Heart left ventricle (tissue), 16 donors: Measurements from ENCODE around the gene USP47. TPM values are rescaled to one million over a fixed set of nuclear protein-coding genes. Genes with fewer than 3 reads are reported as not detected.

Experiments
- ATAC-seq, 4 donors: fragments of 200-7000 bp; cut with Tn5 transposase; one replicate each; pipeline ENCODE4 v1.9.1; 2020 to 2022; ENCODE audit warnings: moderate library complexity in 4 of 4, mild to moderate bottlenecking in 3 of 4, moderate number of reproducible peaks in 1 of 4
- DNase-seq, 5 donors: peaks; one replicate each; pipeline ENCODE4 v3.0.0-alpha.2; 2020
- H3K27ac ChIP-seq, 12 donors: fragments of 200-600 bp; sonication (generic) in 4 of 12; one replicate each; pipeline versions ENCODE4 v1.5.0 to v1.8.0; 2016 to 2022; ENCODE audit warnings: mild to moderate bottlenecking in 2 of 12
- H3K27me3 ChIP-seq, 9 donors: fragments of 200-600 bp; sonication (generic) in 2 of 9; one replicate each; pipeline versions ENCODE4 v1.5.1 to v1.8.0; 2016 to 2022; ENCODE audit warnings: mild to moderate bottlenecking in 3 of 9
- H3K36me3 ChIP-seq, 9 donors: fragments of 200-600 bp; sonication (generic) in 2 of 9; one replicate each; pipeline versions ENCODE4 v1.5.0 to v1.8.0; 2018 to 2022; ENCODE audit warnings: mild to moderate bottlenecking in 2 of 9
- H3K4me1 ChIP-seq, 12 donors: fragments of 200-600 bp; sonication (generic) in 4 of 12; one replicate each; pipeline versions ENCODE4 v1.5.0 to v1.8.0; 2016 to 2022; ENCODE audit warnings: mild to moderate bottlenecking in 3 of 12
- H3K4me3 ChIP-seq, 12 donors: fragments of 200-600 bp; sonication (generic) in 4 of 12; one replicate each; pipeline versions ENCODE4 v1.5.0 to v1.8.0; 2017 to 2022; ENCODE audit warnings: mild to moderate bottlenecking in 9 of 12, moderate library complexity in 4 of 12
- H3K9me3 ChIP-seq, 12 donors: fragments of 200-600 bp; sonication (generic) in 4 of 12; one replicate each; pipeline versions ENCODE4 v1.5.0 to v1.8.0; 2016 to 2022; ENCODE audit warnings: mild to moderate bottlenecking in 1 of 12
- CTCF ChIP-seq, 12 donors: fragments of 200-600 bp; sonication (generic) in 4 of 12; IDR thresholded peaks; one replicate each; pipeline versions ENCODE4 v1.5.0 to v1.8.0; 2018 to 2022; ENCODE audit warnings: antibody characterized with exemption in 12 of 12, mild to moderate bottlenecking in 5 of 12
- POLR2A ChIP-seq, 2 donors: fragments of 450-650 bp; IDR thresholded peaks; one replicate each; pipeline ENCODE4 v1.6.1; 2017; ENCODE audit warnings: antibody characterized with exemption in 2 of 2, mild to moderate bottlenecking in 2 of 2, moderate library complexity in 2 of 2
- WGBS, 4 donors: extraction: QIAGEN DNeasy Blood & Tissue Kit in 2 of 4; methylation state at CpG; one replicate each; pipeline versions ENCODE4 v1.1.5 to v1.1.7; 2013 to 2018; 5-methylcytosine and 5-hydroxymethylcytosine counted together
- intact Hi-C, 10 donors: fragments of 100-400 bp; cut with DNase I; formaldehyde crosslinking; loops; one replicate each; pipeline versions ENCODE4 v1.11.1 to v1.14.2; 2022
- polyA plus RNA-seq, 2 donors: library from polyadenylated mRNA; stranded (reverse); fragments of 200-250 nt; gene quantifications; one replicate each; pipeline ENCODE4 v1.2.3, GENCODE V29; 2013
- total RNA-seq, 9 donors: library from RNA; depleted of rRNA in 2 of 9; stranded (reverse); fragments of >200 nt in 2 of 9; fragmentation: NEBNext Ultra II Directional in 3 of 9; extraction: Animal tissue kit (Norgen Biotek cat#: 25700) in 3 of 9; gene quantifications; one replicate each; pipeline versions ENCODE4 v1.1.0 to v1.2.4, GENCODE V29; 2016 to 2023
- donor health status: ischemic (EF 13 %, LVEDD 7.1; RV severe dilation, severe dysfunction).
- donor health status: healthy with polysubstance abuse.
- donor health status: DM: no; HTN: yes; CAD: no.
- donor health status: DM: no; HTN: no; CAD: no.
- donor health status: ischemic (EF 25% LVEDD 6.9; RV normal size, moderate dysfunction).
- donor health status: ischemic (EF 25% LVEDD 5.7; RV mildly dilated, moderate dysfunction).
- donor health status: healthy.
- donor health status: DM: yes; HTN: yes; CAD: no.
- donor health status: ischemic (EF 35%, LVEDD 5.7; RV mildly dilated, moderate dysfunction).
- donor health status: nonischemic (EF 11% LVEDD 7.7; RV severe dilation, severe dysfunction).
- donor health status: DM: yes; HTN: yes; CAD: no.
- donor health status: PGD.
- donor health status: ischemic (EF 29% LVEDD 5.4; RV normal size, mild dysfunction).
- donor health status: nonischemic (EF 23%, LVEDD 6.1; RV moderate dilation, normal function).

The USP47 gene
- total and polyA plus RNA-seq, 11 donors, result 26.2 to 89.6 (median 54.3) TPM

GRCh38 chr11:11876458-11876857, 34.7 kb downstream of the USP47 start:
- ATAC-seq (no peak), DNase-seq (no peak)
- 78 to 91% (median 83%) methylated on average over 2 of the region's 2 CpGs for WGBS, 4 donors
- Histone ChIP-seq H3K36me3 (peaks cover 0 to 6% (median 0%) of the 10 kb centered on the region in 9 donors), H3K27me3 (no peaks in the 10 kb centered on the region), H3K27ac (no peak overlapping the region), H3K9me3 (no peaks in the 10 kb centered on the region), H3K4me1 (peaks cover 0 to 59% (median 24%) of the 10 kb centered on the region in 12 donors), H3K4me3 (no peak overlapping the region)
- intact Hi-C loops, result no loop called here
- TF ChIP-seq POLR2A (IDR thresholded peaks at IDR 0.05) (no peak), CTCF (IDR thresholded peaks at IDR 0.05) (no peak)

GRCh38 chr11:11880179-11880578, 38.4 kb downstream of the USP47 start:
- ATAC-seq (no peak), DNase-seq (no peak)
- no peaks in the 10 kb centered on the region for H3K9me3 ChIP-seq
- H3K4me1 ChIP-seq, result peaks cover 0 to 43% (median 20%) of the 10 kb centered on the region in 12 donors
- H3K27ac ChIP-seq, result no peak overlapping the region
- no peaks in the 10 kb centered on the region for H3K27me3 ChIP-seq
- no peak overlapping the region for H3K4me3 ChIP-seq
- H3K36me3 ChIP-seq, result peaks cover 0 to 31% (median 15%) of the 10 kb centered on the region in 9 donors
- TF ChIP-seq POLR2A (IDR thresholded peaks at IDR 0.05), result no peak
- no peak for TF ChIP-seq CTCF (IDR thresholded peaks at IDR 0.05)
- intact Hi-C loops, result no loop called here
- WGBS, 4 donors, result 88 to 90% (median 89%) methylated on average over 2 of the region's 2 CpGs

GRCh38 chr11:11882539-11882938, 40.8 kb downstream of the USP47 start:
- no peak for ATAC-seq
- 38 to 74% (median 67%) methylated on average over 2 of the region's 2 CpGs for WGBS, 4 donors
- DNase-seq, result no peak
- intact Hi-C loops, result no loop called here
- H3K27ac ChIP-seq, result no peak overlapping the region
- H3K4me1 ChIP-seq, result peaks cover 0 to 43% (median 20%) of the 10 kb centered on the region in 12 donors
- no peaks in the 10 kb centered on the region for H3K27me3 ChIP-seq
- no peak overlapping the region for H3K4me3 ChIP-seq
- peaks cover 0 to 54% (median 33%) of the 10 kb centered on the region in 9 donors for H3K36me3 ChIP-seq
- H3K9me3 ChIP-seq, result no peaks in the 10 kb centered on the region
- TF ChIP-seq CTCF (IDR thresholded peaks at IDR 0.05) (no peak), POLR2A (IDR thresholded peaks at IDR 0.05) (no peak)

GRCh38 chr11:11884351-11884750, 42.6 kb downstream of the USP47 start:
- 95 to 99% (median 98%) methylated on average over 2 of the region's 2 CpGs for WGBS, 4 donors
- intact Hi-C loops, result no loop called here

More at GRCh38 chr11:11884351-11884750, 42.6 kb downstream of the USP47 start:
- H3K9me3 ChIP-seq, result no peaks in the 10 kb centered on the region
- DNase-seq (no peak), ATAC-seq (no peak)
- H3K4me1 ChIP-seq, result peaks cover 0 to 29% (median 17%) of the 10 kb centered on the region in 12 donors
- no peak overlapping the region for H3K27ac ChIP-seq
- TF ChIP-seq CTCF (IDR thresholded peaks at IDR 0.05), result no peak
- no peak for TF ChIP-seq POLR2A (IDR thresholded peaks at IDR 0.05)
- peaks cover 0 to 73% (median 49%) of the 10 kb centered on the region in 9 donors for H3K36me3 ChIP-seq
- H3K27me3 ChIP-seq, result no peaks in the 10 kb centered on the region
- H3K4me3 ChIP-seq, result no peak overlapping the region
